Measurements from ENCODE around the gene OR2L5. TPM values are rescaled to one million over a fixed set of nuclear protein-coding genes. Genes with fewer than 3 reads are reported as not detected.

The OR2L5 gene
- total and polyA plus RNA-seq, 2 donors (not counting 3 experiments of a cell fraction or from before 2014, with no cell fraction given), result not detected

GRCh38 chr1:248007778-248008177, 5.7 kb upstream of the OR2L5 start:
- intact Hi-C loops (cut with micrococcal nuclease), result no loop called here
- no peak overlapping the region for H3K27ac ChIP-seq (ENCODE audit: insufficient read depth, low read depth, low read length)
- no peak for DNase-seq (ENCODE audit: low read depth, low spot score)
- ChIA-PET POLR2A (no interaction called here), CTCF (no interaction called here)
- no peaks in the 10 kb centered on the region for H3K27me3 ChIP-seq (ENCODE audit: control insufficient read depth in 2 of 2, insufficient read depth in 2 of 2, low read length in 2 of 2)
- H3K79me2 ChIP-seq (ENCODE audit: control insufficient read depth, insufficient read depth, low read length), result no peaks in the 10 kb centered on the region
- H3K4me1 ChIP-seq (ENCODE audit: control insufficient read depth, extremely low read depth, insufficient read depth, low read length), result no peaks in the 10 kb centered on the region
- FAIRE-seq, result no peak
- dilution Hi-C loops (cut with MboI; ENCODE audit: extremely low pct_ligation_motif_present, low sequenced_read_pairs), result no loop called here
- H4K20me1 ChIP-seq (replicated peaks; ENCODE audit: control insufficient read depth, extremely low read depth, insufficient read depth, low read length), result no peaks in the 10 kb centered on the region
- H3K36me3 ChIP-seq (ENCODE audit: control insufficient read depth in 2 of 2, extremely low read depth in 1 of 2, insufficient read depth in 2 of 2, low read length in 2 of 2), result no peaks in the 10 kb centered on the region
- H3K4me3 ChIP-seq (replicated peaks in 1 of 3; ENCODE audit: insufficient read depth in 1 of 3, low read depth in 1 of 3, low read length in 3 of 3), result no peak overlapping the region
- no peak overlapping the region for H3K4me2 ChIP-seq (ENCODE audit: insufficient read depth, low read length)
- no peak overlapping the region for H3K9ac ChIP-seq (replicated peaks; ENCODE audit: extremely low read depth, insufficient read depth, low read length)
- no TSS peak for BruUV-seq (replicated peaks)
- H3K9me3 ChIP-seq (replicated peaks; ENCODE audit: control insufficient read depth, insufficient read depth, low read length), result peaks cover 3% of the 10 kb centered on the region
- H2AFZ ChIP-seq (ENCODE audit: low read depth, low read length), result no peak overlapping the region
- no peaks in the 10 kb centered on the region for H3K9me1 ChIP-seq (replicated peaks; ENCODE audit: control insufficient read depth, extremely low read depth, insufficient read depth, low read length)
- TF ChIP-seq GATA2 (IDR thresholded peaks at IDR 0.05; ENCODE audit: insufficient read depth, insufficient read length, low read depth, low read length), result no peak
- TF ChIP-seq EZH2 (IDR thresholded peaks at IDR 0.05; ENCODE audit: borderline replicate concordance, low read depth, low read length, severe bottlenecking), result no peak
- no peak for TF ChIP-seq POLR2AphosphoS5 (IDR thresholded peaks at IDR 0.05; ENCODE audit: insufficient read depth, low read depth, low read length)
- TF ChIP-seq, protein P1, sequence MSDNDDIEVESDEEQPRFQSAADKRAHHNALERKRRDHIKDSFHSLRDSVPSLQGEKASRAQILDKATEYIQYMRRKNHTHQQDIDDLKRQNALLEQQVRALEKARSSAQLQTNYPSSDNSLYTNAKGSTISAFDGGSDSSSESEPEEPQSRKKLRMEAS (IDR thresholded peaks at IDR 0.05; ENCODE audit: insufficient read depth, insufficient read length), result no peak
- no peak for TF ChIP-seq JUN (IDR thresholded peaks at IDR 0.05; ENCODE audit: borderline replicate concordance, insufficient read depth, insufficient read length, low read depth)
- no peak for TF ChIP-seq FOS (IDR thresholded peaks at IDR 0.05; ENCODE audit: borderline replicate concordance, insufficient read depth, low read length)
- no peak for TF ChIP-seq POLR2A (IDR thresholded peaks at IDR 0.05; ENCODE audit: low read depth, low read length)
- no peak for TF ChIP-seq MYC (IDR thresholded peaks at IDR 0.05; ENCODE audit: low read depth, low read length)
- TF ChIP-seq, protein P2, sequence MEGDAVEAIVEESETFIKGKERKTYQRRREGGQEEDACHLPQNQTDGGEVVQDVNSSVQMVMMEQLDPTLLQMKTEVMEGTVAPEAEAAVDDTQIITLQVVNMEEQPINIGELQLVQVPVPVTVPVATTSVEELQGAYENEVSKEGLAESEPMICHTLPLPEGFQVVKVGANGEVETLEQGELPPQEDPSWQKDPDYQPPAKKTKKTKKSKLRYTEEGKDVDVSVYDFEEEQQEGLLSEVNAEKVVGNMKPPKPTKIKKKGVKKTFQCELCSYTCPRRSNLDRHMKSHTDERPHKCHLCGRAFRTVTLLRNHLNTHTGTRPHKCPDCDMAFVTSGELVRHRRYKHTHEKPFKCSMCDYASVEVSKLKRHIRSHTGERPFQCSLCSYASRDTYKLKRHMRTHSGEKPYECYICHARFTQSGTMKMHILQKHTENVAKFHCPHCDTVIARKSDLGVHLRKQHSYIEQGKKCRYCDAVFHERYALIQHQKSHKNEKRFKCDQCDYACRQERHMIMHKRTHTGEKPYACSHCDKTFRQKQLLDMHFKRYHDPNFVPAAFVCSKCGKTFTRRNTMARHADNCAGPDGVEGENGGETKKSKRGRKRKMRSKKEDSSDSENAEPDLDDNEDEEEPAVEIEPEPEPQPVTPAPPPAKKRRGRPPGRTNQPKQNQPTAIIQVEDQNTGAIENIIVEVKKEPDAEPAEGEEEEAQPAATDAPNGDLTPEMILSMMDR (IDR thresholded peaks at IDR 0.05; ENCODE audit: extremely low read depth in 1 of 2, insufficient read depth in 1 of 2, low read depth in 1 of 2, low read length in 2 of 2), result no peak
